Measurements from ENCODE around the gene LPO.

The LPO gene

GRCh38 chr17:58283674-58284612, 45.6 kb downstream of the LPO start:
- ATAC-seq (ENCODE audit: insufficient read depth, low read depth) (no peak), DNase-seq (no peak)
- Histone ChIP-seq H3K4me3 (ENCODE audit: low read depth in 1 of 2, low read length in 2 of 2) (no peak overlapping the region), H3K4me2 (ENCODE audit: insufficient read depth, low read length) (no peak overlapping the region), H3K79me2 (ENCODE audit: insufficient read depth, low read length) (no peaks in the 10 kb centered on the region), H3K36me3 (ENCODE audit: insufficient read depth, low read length) (no peaks in the 10 kb centered on the region), H3K9me3 (ENCODE audit: insufficient read depth, low read length, severe bottlenecking) (no peaks in the 10 kb centered on the region), H3K4me1 (ENCODE audit: insufficient read depth, low read length) (peaks cover 22% of the 10 kb centered on the region), H3K9ac (ENCODE audit: low read depth, low read length) (no peak overlapping the region), H4K20me1 (ENCODE audit: insufficient read depth, low read length) (no peaks in the 10 kb centered on the region), H3K27me3 (ENCODE audit: insufficient read depth, low read length, poor library complexity) (no peaks in the 10 kb centered on the region), H3K27ac (ENCODE audit: low read length) (no peak overlapping the region; the same call in 1 of the 2 replicates), H2AFZ (ENCODE audit: low read depth, low read length) (no peak overlapping the region)
- no peak for TF ChIP-seq EZH2 (IDR thresholded peaks at IDR 0.05; ENCODE audit: borderline replicate concordance, low read depth, low read length, severe bottlenecking)
- no peak for TF ChIP-seq CTCF (IDR thresholded peaks at IDR 0.05; ENCODE audit: borderline replicate concordance, extremely low read depth, low read length, poor library complexity, severe bottlenecking)

GRCh38 chr17:58284613-58285421, 46.4 kb downstream of the LPO start:
- H2AFZ ChIP-seq (ENCODE audit: low read depth, low read length), result peak overlapping the region; percentile 52; the same call in 1 of the 2 replicates

GRCh38 chr17:58285422-58285810, 47.0 kb downstream of the LPO start:
- Histone ChIP-seq H3K36me3 (ENCODE audit: insufficient read depth, low read length) (no peaks in the 10 kb centered on the region), H4K20me1 (ENCODE audit: insufficient read depth, low read length) (no peaks in the 10 kb centered on the region), H3K4me2 (ENCODE audit: insufficient read depth, low read length) (no peak overlapping the region), H3K27ac (ENCODE audit: low read length) (no peak overlapping the region), H3K9me3 (ENCODE audit: insufficient read depth, low read length, severe bottlenecking) (no peaks in the 10 kb centered on the region), H3K4me3 (ENCODE audit: low read depth in 1 of 2, low read length in 2 of 2) (no peak overlapping the region), H3K27me3 (ENCODE audit: insufficient read depth, low read length, poor library complexity) (no peaks in the 10 kb centered on the region), H3K4me1 (ENCODE audit: insufficient read depth, low read length) (peaks cover 22% of the 10 kb centered on the region), H2AFZ (ENCODE audit: low read depth, low read length) (no peak overlapping the region), H3K9ac (ENCODE audit: low read depth, low read length) (no peak overlapping the region), H3K79me2 (ENCODE audit: insufficient read depth, low read length) (no peaks in the 10 kb centered on the region)
- TF ChIP-seq EZH2 (IDR thresholded peaks at IDR 0.05; ENCODE audit: borderline replicate concordance, low read depth, low read length, severe bottlenecking) (no peak), CTCF (IDR thresholded peaks at IDR 0.05; ENCODE audit: borderline replicate concordance, extremely low read depth, low read length, poor library complexity, severe bottlenecking) (no peak)
- DNase-seq (no peak), ATAC-seq (ENCODE audit: insufficient read depth, low read depth) (no peak)

More at GRCh38 chr17:58284613-58285421, 46.4 kb downstream of the LPO start:
- Histone ChIP-seq H4K20me1 (ENCODE audit: insufficient read depth, low read length) (no peaks in the 10 kb centered on the region), H3K9ac (ENCODE audit: low read depth, low read length) (no peak overlapping the region), H3K27me3 (ENCODE audit: insufficient read depth, low read length, poor library complexity) (no peaks in the 10 kb centered on the region), H3K36me3 (ENCODE audit: insufficient read depth, low read length) (no peaks in the 10 kb centered on the region), H3K4me2 (ENCODE audit: insufficient read depth, low read length) (no peak overlapping the region), H3K4me3 (ENCODE audit: low read depth in 1 of 2, low read length in 2 of 2) (no peak overlapping the region), H3K4me1 (ENCODE audit: insufficient read depth, low read length) (peaks cover 22% of the 10 kb centered on the region), H3K79me2 (ENCODE audit: insufficient read depth, low read length) (no peaks in the 10 kb centered on the region), H3K9me3 (ENCODE audit: insufficient read depth, low read length, severe bottlenecking) (no peaks in the 10 kb centered on the region), H3K27ac (ENCODE audit: low read length) (no peak overlapping the region; the same call in 1 of the 2 replicates)
- DNase-seq (peak; percentile 38), ATAC-seq (ENCODE audit: insufficient read depth, low read depth) (peak; percentile 71)
- no peak for TF ChIP-seq EZH2 (IDR thresholded peaks at IDR 0.05; ENCODE audit: borderline replicate concordance, low read depth, low read length, severe bottlenecking)
- TF ChIP-seq CTCF (IDR thresholded peaks at IDR 0.05; ENCODE audit: borderline replicate concordance, extremely low read depth, low read length, poor library complexity, severe bottlenecking), result peak; percentile 3
